GM12892 (cell line): ENCODE data around the gene PACC1.

Experiments
- DNase-seq: peaks from one replicate; pipeline ENCODE4 v3.0.0; 2011; ENCODE audit not compliant: insufficient read length
- FAIRE-seq: peaks from 2 replicates; lab custom pipeline; 2011; peaks lifted over from hg19 to GRCh38; lab: Jason Lieb, UNC
- POLR2A ChIP-seq: IDR thresholded peaks from 2 replicates; pipeline ENCODE4 v1.6.1; 2011; ENCODE audit warnings: low read depth, low read length, control low read depth
- POLR2AphosphoS5 ChIP-seq: IDR thresholded peaks from 2 replicates; pipeline ENCODE4 v1.6.1; 2011; ENCODE audit warnings: low read depth, low read length, control low read depth
- TAF1 ChIP-seq: IDR thresholded peaks from 2 replicates; pipeline ENCODE4 v1.6.1; 2011; ENCODE audit warnings: low read depth, mild to moderate bottlenecking, control low read depth, low read length, borderline replicate concordance

The PACC1 gene

GRCh38 chr1:212381397-212382035 lies 33.2 kb downstream of the PACC1 start:
- TF ChIP-seq POLR2AphosphoS5, result no peak
- no peak for TF ChIP-seq TAF1
- TF ChIP-seq POLR2A, result no peak
- no peak for FAIRE-seq
- DNase-seq, result no peak

DNA sequence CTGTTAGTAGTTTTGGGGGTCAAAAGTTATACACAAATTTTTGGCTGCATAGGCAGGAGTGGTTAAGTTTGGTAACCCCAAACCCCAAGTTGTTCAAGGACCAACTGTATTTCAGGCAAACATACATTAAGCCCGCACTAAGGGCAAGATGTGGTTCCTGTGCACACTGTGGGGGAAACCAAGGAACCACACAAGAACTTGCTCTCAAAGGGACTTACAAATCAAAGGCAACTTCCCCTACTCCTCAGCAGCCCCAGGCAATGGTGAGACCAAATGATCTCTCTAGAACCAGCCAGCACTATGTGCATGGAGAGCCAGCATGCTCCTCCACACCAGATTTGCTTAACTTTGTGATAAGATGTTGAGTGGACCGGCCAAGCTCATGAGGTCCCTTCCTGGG lies 35.3 kb downstream of the PACC1 start:
- FAIRE-seq (no peak), DNase-seq (no peak)
- TF ChIP-seq TAF1 (no peak), POLR2A (no peak), POLR2AphosphoS5 (no peak)

GRCh38 chr1:212377644-212378043 lies 37.0 kb downstream of the PACC1 start:
- DNase-seq (no peak), FAIRE-seq (no peak)
- TF ChIP-seq POLR2A (no peak), POLR2AphosphoS5 (no peak), TAF1 (no peak)

DNA sequence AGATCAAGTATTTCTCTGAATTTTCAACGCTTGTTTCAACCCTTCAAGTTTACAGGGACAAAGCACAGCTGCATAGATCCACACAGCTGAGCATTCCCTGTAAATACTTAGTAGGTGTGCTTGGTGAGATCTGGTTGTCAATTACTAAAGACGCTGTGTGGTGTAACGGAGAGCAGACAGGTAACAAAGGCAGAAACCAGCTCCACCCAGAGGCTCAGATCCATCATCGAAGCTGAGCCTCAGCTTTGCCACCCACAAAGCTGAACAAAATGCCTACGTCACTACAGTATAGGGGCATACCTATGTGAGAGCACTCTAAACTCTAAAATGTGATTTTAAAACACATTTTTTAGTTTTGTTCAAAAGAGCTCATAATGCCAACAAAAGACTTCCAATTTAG lies 38.7 kb downstream of the PACC1 start:
- no peak for DNase-seq
- FAIRE-seq, result no peak
- TF ChIP-seq TAF1, result no peak
- no peak for TF ChIP-seq POLR2A
- no peak for TF ChIP-seq POLR2AphosphoS5

DNA sequence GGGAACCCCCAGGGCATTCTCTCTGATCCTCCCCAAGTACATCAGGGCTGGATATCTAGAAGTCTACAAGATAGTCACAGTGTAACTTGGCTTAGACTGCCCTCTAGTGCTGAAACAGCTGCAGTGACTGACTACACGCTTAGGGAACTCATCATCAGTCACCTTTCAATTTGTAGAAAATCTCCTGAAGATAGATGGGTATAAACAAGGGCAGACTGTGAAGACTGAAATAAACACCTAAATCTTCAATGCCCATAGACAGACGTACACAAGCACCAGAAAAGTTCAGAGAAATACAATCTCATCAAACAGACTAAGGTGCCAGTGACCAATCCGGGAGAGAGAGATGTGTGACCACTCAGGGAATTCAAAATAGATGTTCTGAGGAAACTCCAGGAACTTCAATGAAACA lies 46.6 kb downstream of the PACC1 start:
- no peak for TF ChIP-seq POLR2AphosphoS5
- no peak for TF ChIP-seq POLR2A
- no peak for TF ChIP-seq TAF1
- DNase-seq (peak; percentile 25), FAIRE-seq (peak; percentile 94)

- DNase-seq (no peak), FAIRE-seq (no peak)
- no peak for TF ChIP-seq TAF1
- no peak for TF ChIP-seq POLR2AphosphoS5
These were observed 47.1 kb downstream of the PACC1 start for GRCh38 chr1:212367474-212368072.

GRCh38 chr1:212366901-212367300 lies 47.8 kb downstream of the PACC1 start:
- DNase-seq (no peak), FAIRE-seq (no peak)
- TF ChIP-seq TAF1 (no peak), POLR2A (0 out of 2 replicates have a peak, but pooled peaks have one; percentile 26)

GRCh38 chr1:212364985-212365384 lies 49.7 kb downstream of the PACC1 start:
- DNase-seq (no peak), FAIRE-seq (no peak)
- TF ChIP-seq TAF1, result no peak
- no peak for TF ChIP-seq POLR2A
- no peak for TF ChIP-seq POLR2AphosphoS5

- no peak for TF ChIP-seq POLR2AphosphoS5
- TF ChIP-seq POLR2A, result no peak
- no peak for TF ChIP-seq TAF1
- no peak for FAIRE-seq
- no peak for DNase-seq
These were observed 54.7 kb downstream of the PACC1 start for GRCh38 chr1:212359794-212360479.

- DNase-seq (no peak), FAIRE-seq (no peak)
- TF ChIP-seq TAF1, result no peak
- TF ChIP-seq POLR2AphosphoS5, result no peak
- no peak for TF ChIP-seq POLR2A
These were observed 59.3 kb downstream of the PACC1 start for GRCh38 chr1:212355230-212355969.

DNA sequence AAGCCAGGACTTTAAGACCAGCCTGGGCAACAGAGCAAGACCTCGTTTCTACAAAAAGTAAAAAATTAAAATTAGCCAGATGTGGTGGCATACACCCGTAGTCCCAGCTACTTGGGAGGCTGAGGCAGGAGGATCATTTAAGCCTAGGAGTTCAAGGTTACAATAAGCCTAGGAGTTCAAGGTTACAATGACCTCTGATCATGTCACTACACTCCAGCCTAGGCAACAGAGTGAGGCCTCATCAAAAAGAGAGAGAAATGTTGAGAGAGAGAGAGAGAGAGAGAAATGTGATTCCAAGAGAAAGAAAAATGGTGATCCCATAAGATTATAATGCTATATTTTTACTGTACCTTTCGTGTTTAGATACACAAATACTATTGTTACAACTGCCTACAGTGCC lies 60.2 kb downstream of the PACC1 start:
- FAIRE-seq (no peak), DNase-seq (no peak)
- TF ChIP-seq POLR2AphosphoS5 (no peak), POLR2A (no peak), TAF1 (no peak)

- FAIRE-seq (no peak), DNase-seq (no peak)
- TF ChIP-seq POLR2A, result no peak
- no peak for TF ChIP-seq TAF1
- no peak for TF ChIP-seq POLR2AphosphoS5
These were observed 61.5 kb downstream of the PACC1 start for GRCh38 chr1:212353181-212353580.
